ENCODE data around the gene OVOL1. TPM values are rescaled to one million over a fixed set of nuclear protein-coding genes. Genes with fewer than 3 reads are reported as not detected.
"Not testable (repeated sequence)": the region's sequence is repeated elsewhere in the genome, so short reads cannot be mapped to it uniquely, and the experiment has no call there.

The OVOL1 gene
- total and polyA plus RNA-seq, 4 donors, result 0.09 TPM; not detected in 3

DNA sequence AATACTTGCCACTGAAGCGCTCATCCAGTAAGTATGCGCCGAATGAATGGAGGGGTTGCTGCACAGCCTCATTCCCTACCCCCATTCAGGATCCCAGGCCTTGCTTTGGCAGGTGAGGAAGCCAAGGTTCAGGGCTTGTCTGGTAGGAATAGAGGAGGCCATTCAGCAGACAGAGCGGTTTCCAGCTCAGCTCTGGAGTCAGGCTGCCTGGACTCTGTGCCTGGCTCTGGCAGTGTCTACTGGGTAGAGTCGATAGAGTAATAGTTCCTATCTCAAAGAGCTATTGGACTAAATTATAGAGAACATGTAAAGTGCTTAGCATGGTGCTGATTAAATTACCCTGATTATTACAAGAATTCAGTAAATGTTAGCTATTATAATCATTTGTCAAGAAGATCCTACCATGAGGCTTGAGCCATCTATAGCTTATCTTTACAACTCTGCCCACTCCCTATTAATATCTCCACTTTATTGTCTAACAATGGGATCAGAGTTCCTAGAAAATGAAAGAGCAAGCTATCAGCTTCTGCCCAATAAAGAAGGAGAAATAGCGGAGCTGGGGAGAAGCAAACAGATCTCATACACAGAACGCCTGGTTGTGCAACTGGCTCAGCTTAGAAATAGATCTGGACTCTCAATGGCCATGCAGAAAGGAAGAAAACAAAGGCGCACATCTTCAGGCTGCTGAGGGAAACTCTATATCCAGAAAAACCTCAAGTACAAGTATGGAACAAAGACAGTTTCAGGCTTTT is 40.3 kb downstream of the OVOL1 start:
- no peaks in the 10 kb centered on the region for H3K9me3 ChIP-seq (ENCODE audit: control insufficient read depth, insufficient read depth, low read length)
- DNase-seq (ENCODE audit: low read depth in 4 of 6, low spot score in 6 of 6), result no peak
- H3K27ac ChIP-seq (ENCODE audit: low read depth, low read length), result no peak overlapping the region
- H3K27me3 ChIP-seq (ENCODE audit: control insufficient read depth, insufficient read depth, low read length), result no peaks in the 10 kb centered on the region
- H3K4me1 ChIP-seq (ENCODE audit: control insufficient read depth, insufficient read depth, low read length), result no peaks in the 10 kb centered on the region
- H3K36me3 ChIP-seq (ENCODE audit: control insufficient read depth, insufficient read depth, low read length), result no peaks in the 10 kb centered on the region
- no peak overlapping the region for H3K4me3 ChIP-seq (ENCODE audit: low read depth, low read length)
- 86% methylated on average over 5 of the region's 8 CpGs for WGBS (ENCODE audit: insufficient coverage)

- Histone ChIP-seq H3K4me1 (ENCODE audit: control insufficient read depth, insufficient read depth, low read length) (peaks cover 11% of the 10 kb centered on the region), H3K4me3 (ENCODE audit: low read depth, low read length) (no peak overlapping the region), H3K9me3 (ENCODE audit: control insufficient read depth, insufficient read depth, low read length) (no peaks in the 10 kb centered on the region), H3K27me3 (ENCODE audit: control insufficient read depth, insufficient read depth, low read length) (no peaks in the 10 kb centered on the region), H3K27ac (ENCODE audit: low read depth, low read length) (no peak overlapping the region), H3K36me3 (ENCODE audit: control insufficient read depth, insufficient read depth, low read length) (no peaks in the 10 kb centered on the region)
- DNase-seq (ENCODE audit: low read depth in 4 of 6, low spot score in 6 of 6), result no peak
- WGBS (ENCODE audit: insufficient coverage), result 60% methylated on average over 3 of the region's 4 CpGs
Observed at GRCh38 chr11:65829459-65829858, 42.6 kb downstream of the OVOL1 start.

GRCh38 chr11:65832231-65832630 is 45.4 kb downstream of the OVOL1 start:
- not testable (repeated sequence) for H3K27ac ChIP-seq (ENCODE audit: low read depth, low read length); H3K36me3 ChIP-seq (ENCODE audit: control insufficient read depth, insufficient read depth, low read length); H3K9me3 ChIP-seq (ENCODE audit: control insufficient read depth, insufficient read depth, low read length); H3K4me3 ChIP-seq (ENCODE audit: low read depth, low read length); H3K27me3 ChIP-seq (ENCODE audit: control insufficient read depth, insufficient read depth, low read length); DNase-seq (ENCODE audit: low read depth in 4 of 6, low spot score in 6 of 6)
- peaks cover 15% of the 10 kb centered on the region for H3K4me1 ChIP-seq (ENCODE audit: control insufficient read depth, insufficient read depth, low read length)

GRCh38 chr11:65833297-65834030 is 46.6 kb downstream of the OVOL1 start, which contains the start of gene SNX32:
Gene SNX32 (plus strand): TSS chr11:65833963. CDS start chr11:65834066, 103 bp downstream.
- Histone ChIP-seq H3K4me3 (ENCODE audit: low read depth, low read length) (peak within 1 kb of the TSS; percentile 96), H3K36me3 (ENCODE audit: control insufficient read depth, insufficient read depth, low read length) (no peaks in the 10 kb centered on the region), H3K27me3 (ENCODE audit: control insufficient read depth, insufficient read depth, low read length) (no peaks in the 10 kb centered on the region), H3K27ac (ENCODE audit: low read depth, low read length) (peak within 1 kb of the TSS; percentile 76), H3K4me1 (ENCODE audit: control insufficient read depth, insufficient read depth, low read length) (peaks cover 15% of the 10 kb centered on the region), H3K9me3 (ENCODE audit: control insufficient read depth, insufficient read depth, low read length) (no peaks in the 10 kb centered on the region)
- peak; percentile 89 to 99 (median 92) for DNase-seq (ENCODE audit: low read depth in 4 of 6, low spot score in 6 of 6)
- under 1% methylated on average over 62 of the region's 63 CpGs for WGBS (ENCODE audit: insufficient coverage)

GRCh38 chr11:65834202-65834601 is 47.3 kb downstream of the OVOL1 start:
- no peaks in the 10 kb centered on the region for H3K36me3 ChIP-seq (ENCODE audit: control insufficient read depth, insufficient read depth, low read length)
- 31% methylated on average over 6 of the region's 6 CpGs for WGBS (ENCODE audit: insufficient coverage)
- H3K4me1 ChIP-seq (ENCODE audit: control insufficient read depth, insufficient read depth, low read length), result peaks cover 15% of the 10 kb centered on the region
- no peaks in the 10 kb centered on the region for H3K27me3 ChIP-seq (ENCODE audit: control insufficient read depth, insufficient read depth, low read length)
- no peak overlapping the region for H3K27ac ChIP-seq (ENCODE audit: low read depth, low read length)
- H3K4me3 ChIP-seq (ENCODE audit: low read depth, low read length), result peak overlapping the region; percentile 96
- no peaks in the 10 kb centered on the region for H3K9me3 ChIP-seq (ENCODE audit: control insufficient read depth, insufficient read depth, low read length)
- DNase-seq (ENCODE audit: low read depth in 4 of 6, low spot score in 6 of 6), result no peak

DNA sequence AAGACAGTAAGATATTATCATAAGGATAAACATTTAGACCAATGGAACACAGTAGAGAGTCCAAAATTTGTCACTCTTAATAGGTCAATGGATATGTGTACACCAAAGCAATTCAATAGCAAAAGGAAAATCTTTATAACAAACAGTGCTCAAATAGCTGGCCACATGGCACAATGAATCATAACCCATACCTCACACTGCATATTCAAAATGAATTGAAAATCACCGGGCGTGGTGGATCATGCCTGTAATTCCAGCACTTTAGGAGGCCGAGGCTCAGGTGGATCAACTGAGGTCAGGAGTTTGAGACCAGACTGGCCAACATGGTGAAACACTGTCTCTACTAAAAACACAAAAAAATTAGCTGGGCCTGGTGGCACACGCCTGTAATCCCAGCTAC is 55.3 kb downstream of the OVOL1 start:
- Histone ChIP-seq H3K4me3 (ENCODE audit: low read depth, low read length) (no peak overlapping the region), H3K27me3 (ENCODE audit: control insufficient read depth, insufficient read depth, low read length) (no peaks in the 10 kb centered on the region), H3K36me3 (ENCODE audit: control insufficient read depth, insufficient read depth, low read length) (no peaks in the 10 kb centered on the region), H3K27ac (ENCODE audit: low read depth, low read length) (no peak overlapping the region), H3K4me1 (ENCODE audit: control insufficient read depth, insufficient read depth, low read length) (no peaks in the 10 kb centered on the region), H3K9me3 (ENCODE audit: control insufficient read depth, insufficient read depth, low read length) (no peaks in the 10 kb centered on the region)
- WGBS (ENCODE audit: insufficient coverage), result 85% methylated on average over 3 of the region's 4 CpGs
- no peak for DNase-seq (ENCODE audit: low read depth in 4 of 6, low spot score in 6 of 6)

DNA sequence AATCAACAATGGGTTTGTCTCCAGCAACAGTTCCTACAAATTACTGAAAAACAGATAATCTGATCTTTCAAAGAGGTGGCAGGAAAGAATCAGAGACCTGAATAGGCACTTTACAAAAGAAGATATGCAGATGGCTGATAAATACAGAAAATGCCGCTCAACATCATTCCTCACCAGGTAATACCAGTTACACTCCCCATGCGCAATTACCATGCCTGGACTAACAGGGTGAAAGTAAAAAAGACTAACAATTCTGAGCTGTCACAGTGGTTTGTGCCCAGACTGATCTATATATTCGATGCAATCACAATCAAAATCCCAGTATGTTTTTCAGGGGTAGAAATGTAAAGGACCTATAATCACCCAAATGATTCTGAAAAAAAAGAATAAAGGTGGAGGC is 56.9 kb downstream of the OVOL1 start:
- no peaks in the 10 kb centered on the region for H3K27me3 ChIP-seq (ENCODE audit: control insufficient read depth, insufficient read depth, low read length)
- no peaks in the 10 kb centered on the region for H3K4me1 ChIP-seq (ENCODE audit: control insufficient read depth, insufficient read depth, low read length)
- DNase-seq (ENCODE audit: low read depth in 4 of 6, low spot score in 6 of 6), result no peak
- no peak overlapping the region for H3K27ac ChIP-seq (ENCODE audit: low read depth, low read length)
- no peak overlapping the region for H3K4me3 ChIP-seq (ENCODE audit: low read depth, low read length)
- WGBS (ENCODE audit: insufficient coverage), result no CpG with 5 or more reads among the region's 3 CpGs
- H3K9me3 ChIP-seq (ENCODE audit: control insufficient read depth, insufficient read depth, low read length), result no peaks in the 10 kb centered on the region
- no peaks in the 10 kb centered on the region for H3K36me3 ChIP-seq (ENCODE audit: control insufficient read depth, insufficient read depth, low read length)

DNA sequence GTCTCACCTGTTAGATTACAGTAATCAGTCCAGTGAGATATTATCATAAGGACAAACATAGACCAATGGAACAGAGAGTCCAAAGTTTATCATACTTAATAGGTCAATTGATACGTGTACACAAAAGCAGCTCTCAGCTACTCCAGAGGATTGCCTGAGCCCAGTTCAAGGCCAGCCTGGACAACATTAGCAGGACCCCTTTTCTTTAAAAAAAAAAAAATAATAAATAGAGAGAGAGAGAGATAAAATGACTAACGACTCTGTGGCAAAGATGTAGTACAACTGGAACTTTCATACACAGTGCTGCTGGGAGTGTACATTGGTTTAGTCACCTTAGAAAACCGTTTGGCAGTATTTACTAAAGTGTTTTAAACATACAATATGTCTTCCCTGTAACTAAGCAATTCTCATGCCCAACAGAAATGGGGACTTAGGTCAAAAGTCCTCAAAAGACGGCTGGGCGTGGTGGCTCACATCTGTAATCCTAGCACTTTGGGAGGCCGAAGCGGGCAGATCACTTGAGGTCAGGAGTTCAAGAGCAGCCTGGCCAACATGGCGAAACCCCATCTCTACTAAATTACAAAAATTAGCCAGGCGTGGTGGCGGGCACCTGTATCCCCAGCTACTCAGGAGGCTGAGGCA is 57.5 kb downstream of the OVOL1 start:
- WGBS (ENCODE audit: insufficient coverage), result 98% methylated on average over 7 of the region's 10 CpGs
- DNase-seq (ENCODE audit: low read depth in 4 of 6, low spot score in 6 of 6), result no peak
- no peaks in the 10 kb centered on the region for H3K4me1 ChIP-seq (ENCODE audit: control insufficient read depth, insufficient read depth, low read length)

More for the DNA sequence above, 57.5 kb downstream of the OVOL1 start:
- Histone ChIP-seq H3K4me3 (ENCODE audit: low read depth, low read length) (no peak overlapping the region), H3K27me3 (ENCODE audit: control insufficient read depth, insufficient read depth, low read length) (no peaks in the 10 kb centered on the region), H3K27ac (ENCODE audit: low read depth, low read length) (no peak overlapping the region), H3K9me3 (ENCODE audit: control insufficient read depth, insufficient read depth, low read length) (no peaks in the 10 kb centered on the region), H3K36me3 (ENCODE audit: control insufficient read depth, insufficient read depth, low read length) (no peaks in the 10 kb centered on the region)

Data from spinal cord (tissue), 10 donors.